ENCODE results near the gene SNX7.

SNX7 gene

GRCh38 chr1:98696077-98696476 is 34.6 kb downstream of the SNX7 start:
- H3K36me3 ChIP-seq (ENCODE audit: control insufficient read depth, insufficient read depth, low read length), result no peaks in the 10 kb centered on the region
- no peaks in the 10 kb centered on the region for H3K9me3 ChIP-seq (ENCODE audit: control insufficient read depth, low read length)
- DNase-seq, result no peak
- H3K27ac ChIP-seq (ENCODE audit: insufficient read depth, low read length, poor library complexity, severe bottlenecking), result no peak overlapping the region
- H3K4me3 ChIP-seq (ENCODE audit: insufficient read depth, low read depth, low read length, poor library complexity, severe bottlenecking), result no peak overlapping the region
- no peaks in the 10 kb centered on the region for H3K4me1 ChIP-seq (ENCODE audit: control insufficient read depth, insufficient read depth, low read length, poor library complexity, severe bottlenecking)
- H3K27me3 ChIP-seq (replicated peaks; ENCODE audit: control insufficient read depth, insufficient read depth, low read length, poor library complexity, severe bottlenecking), result no peaks in the 10 kb centered on the region

- DNase-seq, result no peak
- H3K9me3 ChIP-seq (ENCODE audit: control insufficient read depth, low read length), result no peaks in the 10 kb centered on the region
- H3K4me1 ChIP-seq (ENCODE audit: control insufficient read depth, insufficient read depth, low read length, poor library complexity, severe bottlenecking), result no peaks in the 10 kb centered on the region
- no peaks in the 10 kb centered on the region for H3K27me3 ChIP-seq (replicated peaks; ENCODE audit: control insufficient read depth, insufficient read depth, low read length, poor library complexity, severe bottlenecking)
- no peak overlapping the region for H3K4me3 ChIP-seq (ENCODE audit: insufficient read depth, low read depth, low read length, poor library complexity, severe bottlenecking)
- no peaks in the 10 kb centered on the region for H3K36me3 ChIP-seq (ENCODE audit: control insufficient read depth, insufficient read depth, low read length)
- no peak overlapping the region for H3K27ac ChIP-seq (ENCODE audit: insufficient read depth, low read length, poor library complexity, severe bottlenecking)
Observed at GRCh38 chr1:98697781-98698180, 36.3 kb downstream of the SNX7 start.

DNA sequence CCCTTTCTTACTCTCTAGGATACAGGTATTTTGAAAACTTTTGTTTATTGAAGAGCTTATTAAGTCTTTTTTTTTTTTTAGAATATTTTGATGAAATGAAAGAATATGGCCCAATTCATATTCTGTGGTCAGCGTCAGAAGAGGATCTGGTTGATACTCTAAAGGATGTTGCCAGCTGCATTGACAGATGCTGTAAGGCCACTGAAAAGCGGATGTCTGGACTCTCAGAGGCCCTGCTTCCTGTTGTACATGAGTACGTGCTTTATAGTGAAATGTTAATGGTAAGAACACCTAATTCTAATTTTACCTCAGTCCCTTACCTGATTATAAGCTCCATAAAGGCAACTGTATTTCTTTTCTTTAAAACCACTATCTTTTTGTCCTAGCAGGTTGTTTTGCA is 37.1 kb downstream of the SNX7 start:
- no peaks in the 10 kb centered on the region for H3K36me3 ChIP-seq (ENCODE audit: control insufficient read depth, insufficient read depth, low read length)
- H3K4me1 ChIP-seq (ENCODE audit: control insufficient read depth, insufficient read depth, low read length, poor library complexity, severe bottlenecking), result no peaks in the 10 kb centered on the region
- no peak overlapping the region for H3K27ac ChIP-seq (ENCODE audit: insufficient read depth, low read length, poor library complexity, severe bottlenecking)
- no peaks in the 10 kb centered on the region for H3K9me3 ChIP-seq (ENCODE audit: control insufficient read depth, low read length)
- no peak for DNase-seq
- H3K27me3 ChIP-seq (replicated peaks; ENCODE audit: control insufficient read depth, insufficient read depth, low read length, poor library complexity, severe bottlenecking), result no peaks in the 10 kb centered on the region
- no peak overlapping the region for H3K4me3 ChIP-seq (ENCODE audit: insufficient read depth, low read depth, low read length, poor library complexity, severe bottlenecking)

DNA sequence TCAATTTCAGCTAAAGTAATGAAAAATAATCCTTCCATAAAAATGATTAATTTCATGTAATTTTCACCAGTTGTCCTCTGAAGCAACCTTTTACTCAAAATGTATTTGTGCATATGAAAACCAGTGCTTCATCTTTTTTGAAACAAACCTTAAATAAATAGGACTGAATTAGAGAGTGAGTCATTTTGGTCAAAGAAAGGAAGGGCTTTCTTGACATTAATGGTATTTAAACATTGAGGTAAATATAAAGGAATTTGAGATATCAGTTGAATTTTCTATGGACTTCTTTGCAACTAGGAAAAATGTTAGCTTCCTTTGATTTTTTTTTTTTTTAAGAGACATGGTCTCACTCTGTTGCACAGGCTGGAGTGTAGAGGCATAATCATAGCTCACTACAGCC is 38.7 kb downstream of the SNX7 start:
- Histone ChIP-seq H3K27me3 (replicated peaks; ENCODE audit: control insufficient read depth, insufficient read depth, low read length, poor library complexity, severe bottlenecking) (no peaks in the 10 kb centered on the region), H3K9me3 (ENCODE audit: control insufficient read depth, low read length) (no peaks in the 10 kb centered on the region), H3K36me3 (ENCODE audit: control insufficient read depth, insufficient read depth, low read length) (no peaks in the 10 kb centered on the region), H3K4me1 (ENCODE audit: control insufficient read depth, insufficient read depth, low read length, poor library complexity, severe bottlenecking) (no peaks in the 10 kb centered on the region), H3K27ac (ENCODE audit: insufficient read depth, low read length, poor library complexity, severe bottlenecking) (no peak overlapping the region), H3K4me3 (ENCODE audit: insufficient read depth, low read depth, low read length, poor library complexity, severe bottlenecking) (no peak overlapping the region)
- DNase-seq, result no peak

- DNase-seq, result no peak
Observed at GRCh38 chr1:98702976-98703375, 41.5 kb downstream of the SNX7 start.

GRCh38 chr1:98704474-98704873 is 43.0 kb downstream of the SNX7 start:
- Histone ChIP-seq H3K36me3 (ENCODE audit: control insufficient read depth, insufficient read depth, low read length) (no peaks in the 10 kb centered on the region), H3K4me3 (ENCODE audit: insufficient read depth, low read depth, low read length, poor library complexity, severe bottlenecking) (no peak overlapping the region)
- no peak for DNase-seq

More at GRCh38 chr1:98702976-98703375, 41.5 kb downstream of the SNX7 start:
- H3K4me3 ChIP-seq (ENCODE audit: insufficient read depth, low read depth, low read length, poor library complexity, severe bottlenecking), result no peak overlapping the region
- H3K27ac ChIP-seq (ENCODE audit: insufficient read depth, low read length, poor library complexity, severe bottlenecking), result no peak overlapping the region
- no peaks in the 10 kb centered on the region for H3K36me3 ChIP-seq (ENCODE audit: control insufficient read depth, insufficient read depth, low read length)
- H3K9me3 ChIP-seq (ENCODE audit: control insufficient read depth, low read length), result no peaks in the 10 kb centered on the region
- H3K4me1 ChIP-seq (ENCODE audit: control insufficient read depth, insufficient read depth, low read length, poor library complexity, severe bottlenecking), result no peaks in the 10 kb centered on the region
- H3K27me3 ChIP-seq (replicated peaks; ENCODE audit: control insufficient read depth, insufficient read depth, low read length, poor library complexity, severe bottlenecking), result no peaks in the 10 kb centered on the region

DNA sequence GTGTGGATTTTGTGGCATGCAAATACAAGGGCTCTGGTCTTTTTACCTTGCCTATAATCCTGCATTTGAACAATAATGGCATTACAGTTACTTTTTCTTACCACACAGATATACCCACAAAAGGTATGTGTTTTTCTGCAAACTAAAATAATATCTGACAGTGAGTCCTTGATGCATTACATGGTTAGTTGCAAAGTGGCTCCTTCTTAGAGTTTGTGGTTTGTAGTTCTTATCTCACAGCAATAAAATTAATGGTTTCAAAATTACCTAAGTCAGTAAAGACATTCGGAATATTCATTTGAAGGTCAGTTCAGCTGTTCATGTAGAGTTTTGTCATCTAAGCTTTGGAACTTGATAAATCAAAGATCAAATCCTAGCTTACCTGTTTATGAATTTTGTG is 43.5 kb downstream of the SNX7 start:
- no peak overlapping the region for H3K27ac ChIP-seq (ENCODE audit: insufficient read depth, low read length, poor library complexity, severe bottlenecking)

More at GRCh38 chr1:98704474-98704873, 43.0 kb downstream of the SNX7 start:
- no peaks in the 10 kb centered on the region for H3K4me1 ChIP-seq (ENCODE audit: control insufficient read depth, insufficient read depth, low read length, poor library complexity, severe bottlenecking)
- H3K9me3 ChIP-seq (ENCODE audit: control insufficient read depth, low read length), result no peaks in the 10 kb centered on the region
- no peak overlapping the region for H3K27ac ChIP-seq (ENCODE audit: insufficient read depth, low read length, poor library complexity, severe bottlenecking)
- H3K27me3 ChIP-seq (replicated peaks; ENCODE audit: control insufficient read depth, insufficient read depth, low read length, poor library complexity, severe bottlenecking), result no peaks in the 10 kb centered on the region

DNA sequence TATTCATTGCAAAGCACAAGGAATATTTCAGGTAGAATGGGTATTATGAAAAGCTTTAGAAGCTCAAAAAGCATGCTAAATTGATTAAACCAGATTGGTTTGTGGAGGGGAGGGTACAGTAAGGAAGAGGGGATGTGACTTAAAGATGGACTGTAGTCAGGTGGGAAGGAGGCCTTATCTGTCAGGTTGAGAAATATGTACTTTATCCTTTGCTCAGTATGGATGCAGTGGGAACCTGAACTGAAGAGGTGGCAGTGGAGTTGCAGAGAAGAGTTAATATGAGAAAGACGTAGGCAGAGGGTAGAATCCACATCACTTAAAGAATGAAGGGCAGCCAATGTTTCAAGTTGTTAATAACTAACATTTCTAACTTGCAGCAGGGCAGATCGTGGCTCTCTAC is 44.1 kb downstream of the SNX7 start:
- H3K9me3 ChIP-seq (ENCODE audit: control insufficient read depth, low read length), result no peaks in the 10 kb centered on the region
- H3K4me1 ChIP-seq (ENCODE audit: control insufficient read depth, insufficient read depth, low read length, poor library complexity, severe bottlenecking), result no peaks in the 10 kb centered on the region
- H3K27ac ChIP-seq (ENCODE audit: insufficient read depth, low read length, poor library complexity, severe bottlenecking), result no peak overlapping the region
- H3K27me3 ChIP-seq (replicated peaks; ENCODE audit: control insufficient read depth, insufficient read depth, low read length, poor library complexity, severe bottlenecking), result no peaks in the 10 kb centered on the region
- no peak for DNase-seq
- no peak overlapping the region for H3K4me3 ChIP-seq (ENCODE audit: insufficient read depth, low read depth, low read length, poor library complexity, severe bottlenecking)
- no peaks in the 10 kb centered on the region for H3K36me3 ChIP-seq (ENCODE audit: control insufficient read depth, insufficient read depth, low read length)

More for the DNA sequence above, 43.5 kb downstream of the SNX7 start:
- Histone ChIP-seq H3K4me3 (ENCODE audit: insufficient read depth, low read depth, low read length, poor library complexity, severe bottlenecking) (no peak overlapping the region), H3K27me3 (replicated peaks; ENCODE audit: control insufficient read depth, insufficient read depth, low read length, poor library complexity, severe bottlenecking) (no peaks in the 10 kb centered on the region), H3K4me1 (ENCODE audit: control insufficient read depth, insufficient read depth, low read length, poor library complexity, severe bottlenecking) (no peaks in the 10 kb centered on the region), H3K36me3 (ENCODE audit: control insufficient read depth, insufficient read depth, low read length) (no peaks in the 10 kb centered on the region), H3K9me3 (ENCODE audit: control insufficient read depth, low read length) (no peaks in the 10 kb centered on the region)
- DNase-seq, result no peak

DNA sequence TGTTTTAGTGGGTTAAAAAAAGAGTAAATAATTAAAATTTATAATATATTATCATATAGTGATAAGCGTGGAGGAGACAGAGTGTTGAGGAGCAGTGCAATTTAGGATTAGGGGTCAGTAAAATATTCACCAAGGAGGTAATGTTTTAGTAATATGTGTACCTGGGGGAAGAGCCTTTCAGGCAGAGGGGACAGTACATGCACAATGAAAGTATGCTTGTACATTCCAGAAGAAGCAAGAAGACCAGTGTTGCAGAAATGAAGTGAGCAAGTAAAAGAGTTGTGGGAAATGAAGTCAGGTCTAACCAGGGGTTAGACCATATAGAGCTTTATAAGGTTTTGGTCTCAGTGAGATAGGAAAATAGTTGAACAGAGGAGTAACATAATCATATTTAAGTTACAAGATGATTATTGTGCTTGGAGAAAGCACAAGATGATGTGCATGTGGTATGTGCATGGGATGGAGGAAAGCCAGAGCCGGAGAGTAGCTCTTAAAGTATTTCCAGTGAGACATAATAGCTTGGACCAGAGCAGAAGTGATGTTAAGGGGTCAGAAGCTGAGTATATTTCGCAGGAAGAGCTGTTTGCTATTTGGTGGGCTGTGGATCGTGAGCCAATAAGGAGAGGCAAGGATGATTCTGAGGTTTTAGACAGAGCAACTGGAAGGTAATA is 44.8 kb downstream of the SNX7 start:
- no peak for DNase-seq
- no peaks in the 10 kb centered on the region for H3K9me3 ChIP-seq (ENCODE audit: control insufficient read depth, low read length)
- H3K27ac ChIP-seq (ENCODE audit: insufficient read depth, low read length, poor library complexity, severe bottlenecking), result no peak overlapping the region
- no peaks in the 10 kb centered on the region for H3K36me3 ChIP-seq (ENCODE audit: control insufficient read depth, insufficient read depth, low read length)
- no peak overlapping the region for H3K4me3 ChIP-seq (ENCODE audit: insufficient read depth, low read depth, low read length, poor library complexity, severe bottlenecking)
- H3K4me1 ChIP-seq (ENCODE audit: control insufficient read depth, insufficient read depth, low read length, poor library complexity, severe bottlenecking), result no peaks in the 10 kb centered on the region
- no peaks in the 10 kb centered on the region for H3K27me3 ChIP-seq (replicated peaks; ENCODE audit: control insufficient read depth, insufficient read depth, low read length, poor library complexity, severe bottlenecking)

GRCh38 chr1:98707556-98707955 is 46.0 kb downstream of the SNX7 start:
- Histone ChIP-seq H3K27me3 (replicated peaks; ENCODE audit: control insufficient read depth, insufficient read depth, low read length, poor library complexity, severe bottlenecking) (no peaks in the 10 kb centered on the region), H3K9me3 (ENCODE audit: control insufficient read depth, low read length) (no peaks in the 10 kb centered on the region), H3K36me3 (ENCODE audit: control insufficient read depth, insufficient read depth, low read length) (no peaks in the 10 kb centered on the region), H3K4me1 (ENCODE audit: control insufficient read depth, insufficient read depth, low read length, poor library complexity, severe bottlenecking) (no peaks in the 10 kb centered on the region), H3K4me3 (ENCODE audit: insufficient read depth, low read depth, low read length, poor library complexity, severe bottlenecking) (no peak overlapping the region), H3K27ac (ENCODE audit: insufficient read depth, low read length, poor library complexity, severe bottlenecking) (no peak overlapping the region)
- DNase-seq, result no peak

All from effector memory CD4-positive, alpha-beta T cell (primary cell).